ENCODE results near the gene C6orf47.

DNA sequence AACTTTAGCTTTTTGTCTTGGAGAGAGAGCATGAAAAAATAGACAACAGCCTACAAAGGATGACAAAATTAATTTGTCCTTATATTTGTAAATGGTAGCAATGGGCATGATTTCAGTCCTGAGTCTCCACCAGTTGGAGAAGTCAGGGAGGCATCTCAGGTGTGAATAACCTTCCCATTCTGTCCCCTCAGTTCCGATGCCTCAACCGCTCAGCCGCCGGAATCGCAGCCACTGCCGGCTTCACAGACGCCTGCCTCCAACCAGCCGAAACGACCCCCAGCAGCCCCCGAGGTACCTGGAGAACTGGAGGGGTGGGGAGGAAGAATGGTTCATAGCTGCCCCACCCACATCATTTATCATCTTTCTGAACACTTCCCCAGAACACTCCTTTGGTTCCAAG is 36.5 kb downstream of the C6orf47 start:
- TF ChIP-seq EZH2 (IDR thresholded peaks at IDR 0.05; ENCODE audit: borderline replicate concordance, low read depth, low read length, severe bottlenecking) = no peak
- TF ChIP-seq, protein P1, sequence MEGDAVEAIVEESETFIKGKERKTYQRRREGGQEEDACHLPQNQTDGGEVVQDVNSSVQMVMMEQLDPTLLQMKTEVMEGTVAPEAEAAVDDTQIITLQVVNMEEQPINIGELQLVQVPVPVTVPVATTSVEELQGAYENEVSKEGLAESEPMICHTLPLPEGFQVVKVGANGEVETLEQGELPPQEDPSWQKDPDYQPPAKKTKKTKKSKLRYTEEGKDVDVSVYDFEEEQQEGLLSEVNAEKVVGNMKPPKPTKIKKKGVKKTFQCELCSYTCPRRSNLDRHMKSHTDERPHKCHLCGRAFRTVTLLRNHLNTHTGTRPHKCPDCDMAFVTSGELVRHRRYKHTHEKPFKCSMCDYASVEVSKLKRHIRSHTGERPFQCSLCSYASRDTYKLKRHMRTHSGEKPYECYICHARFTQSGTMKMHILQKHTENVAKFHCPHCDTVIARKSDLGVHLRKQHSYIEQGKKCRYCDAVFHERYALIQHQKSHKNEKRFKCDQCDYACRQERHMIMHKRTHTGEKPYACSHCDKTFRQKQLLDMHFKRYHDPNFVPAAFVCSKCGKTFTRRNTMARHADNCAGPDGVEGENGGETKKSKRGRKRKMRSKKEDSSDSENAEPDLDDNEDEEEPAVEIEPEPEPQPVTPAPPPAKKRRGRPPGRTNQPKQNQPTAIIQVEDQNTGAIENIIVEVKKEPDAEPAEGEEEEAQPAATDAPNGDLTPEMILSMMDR (IDR thresholded peaks at IDR 0.05; ENCODE audit: extremely low read depth in 1 of 2, insufficient read depth in 1 of 2, low read depth in 1 of 2, low read length in 2 of 2) = no peak
- TF ChIP-seq POLR2AphosphoS5 (IDR thresholded peaks at IDR 0.05; ENCODE audit: insufficient read depth, low read depth, low read length) = no peak

All from endothelial cell of umbilical vein (primary cell).